IMR-90 (cell line): Measurements from ENCODE around the gene GALNT14.

Source experiments
- BHLHE40 ChIP-seq: fragments of 150-350 bp; IDR thresholded peaks from 2 replicates; pipeline ENCODE4 v1.6.1; 2016; ENCODE audit warnings: mild to moderate bottlenecking, low read depth, low read length
- CHD1 ChIP-seq: IDR thresholded peaks from 2 replicates; pipeline ENCODE4 v1.6.1; 2012; ENCODE audit warnings: low read depth, low read length, improper control_type of control experiment
- CTCF ChIP-seq: conservative IDR thresholded peaks from 2 replicates; pipeline ENCODE4 v1.5.1; 2012; ENCODE audit warnings: mild to moderate bottlenecking, low read depth, low read length, improper control_type of control experiment
- ELK1 ChIP-seq: fragments of 150-350 bp; IDR thresholded peaks from 2 replicates; pipeline ENCODE4 v1.6.1; 2016; ENCODE audit warnings: low read depth, mild to moderate bottlenecking, low read length, moderate library complexity, borderline replicate concordance
- MAFK ChIP-seq: IDR thresholded peaks from 2 replicates; pipeline ENCODE4 v1.6.1; 2012; ENCODE audit warnings: low read depth, low read length, improper control_type of control experiment
- MAZ ChIP-seq: IDR thresholded peaks from 2 replicates; pipeline ENCODE4 v1.6.1; 2012; ENCODE audit warnings: low read depth, mild to moderate bottlenecking, low read length, improper control_type of control experiment, moderate library complexity, borderline replicate concordance
- MXI1 ChIP-seq: IDR thresholded peaks from 2 replicates; pipeline ENCODE4 v1.6.1; 2012; ENCODE audit warnings: low read depth, mild to moderate bottlenecking, low read length, moderate library complexity, borderline replicate concordance
- POLR2A ChIP-seq: IDR thresholded peaks from 2 replicates; pipeline ENCODE4 v1.6.1; 2012; ENCODE audit warnings: mild to moderate bottlenecking, low read depth, low read length
- RAD21 ChIP-seq: IDR thresholded peaks from 2 replicates; pipeline ENCODE4 v1.6.1; 2012; ENCODE audit warnings: low read length, improper control_type of control experiment
- RFX5 ChIP-seq: IDR thresholded peaks from 2 replicates; pipeline ENCODE4 v1.8.0; 2012; ENCODE audit warnings: low read depth, mild to moderate bottlenecking, low read length, moderate library complexity
- SMC3 ChIP-seq: fragments of 150-350 bp; IDR thresholded peaks from 2 replicates; pipeline ENCODE4 v1.6.1; 2016; ENCODE audit warnings: low read depth, mild to moderate bottlenecking, antibody characterized with exemption, low read length, moderate library complexity

- TF ChIP-seq BHLHE40 (no peak), CTCF (no peak), ELK1 (no peak), MAFK (no peak), POLR2A (no peak), MXI1 (no peak), SMC3 (no peak), CHD1 (no peak), RAD21 (no peak), MAZ (no peak), RFX5 (no peak)
Observed at GRCh38 chr2:31065356-31065755, 72.9 kb downstream of the GALNT14 start.
